ENCODE results near the gene PTPRB. TPM values are rescaled to one million over a fixed set of nuclear protein-coding genes. Genes with fewer than 3 reads are reported as not detected.

PTPRB gene
- total and polyA plus RNA-seq, 10 donors, result 3.7 to 252 (median 122) TPM

DNA sequence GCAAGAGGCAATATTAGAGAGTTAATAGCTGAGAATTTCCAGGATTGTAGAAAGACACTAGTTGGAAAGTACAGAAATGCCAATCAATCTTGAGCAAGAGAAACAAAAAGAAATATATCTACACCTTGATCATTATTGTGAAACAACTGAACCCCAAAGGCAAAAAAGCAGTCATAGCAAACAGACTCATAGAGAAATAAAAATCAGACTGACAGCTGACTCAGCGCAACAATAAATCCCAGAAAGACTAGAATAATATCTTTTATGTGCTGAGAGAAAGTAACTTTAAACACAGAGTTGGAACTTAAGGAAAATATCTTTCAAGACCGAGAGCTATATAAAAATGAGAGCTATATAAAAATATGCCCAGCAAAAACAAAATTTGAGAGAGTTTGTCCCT is 52.9 kb downstream of the PTPRB start:
- Histone ChIP-seq H3K36me3 (peaks cover 0 to 55% (median 0%) of the 10 kb centered on the region in 6 donors), H3K27me3 (replicated peaks in 1 of 7) (peaks cover 0 to 3% (median 0%) of the 10 kb centered on the region in 7 donors), H3K4me1 (no peaks in the 10 kb centered on the region), H3K9me3 (peaks cover 0 to 12% (median 0%) of the 10 kb centered on the region in 8 donors), H3K4me3 (no peak overlapping the region), H3K27ac (no peak overlapping the region)
- DNase-seq, result no peak
- 88 to 97% (median 91%) methylated on average over 2 of the region's 2 CpGs for WGBS, 5 donors
- intact Hi-C loops (cut with DNase I; ENCODE audit: low total_unique reads), result no loop called here
- no peak for TF ChIP-seq POLR2AphosphoS5 (IDR thresholded peaks at IDR 0.05)

GRCh38 chr12:70583251-70583650 is 54.0 kb downstream of the PTPRB start:
- Histone ChIP-seq H3K4me1 (no peaks in the 10 kb centered on the region), H3K36me3 (peaks cover 0 to 59% (median 0%) of the 10 kb centered on the region in 6 donors), H3K4me3 (no peak overlapping the region), H3K9me3 (peaks cover 0 to 12% (median 0%) of the 10 kb centered on the region in 8 donors), H3K27me3 (replicated peaks in 1 of 7) (peaks cover 0 to 3% (median 0%) of the 10 kb centered on the region in 7 donors), H3K27ac (no peak overlapping the region)
- TF ChIP-seq POLR2AphosphoS5 (IDR thresholded peaks at IDR 0.05) (no peak), POLR2A (IDR thresholded peaks at IDR 0.05) (no peak), CTCF (IDR thresholded peaks at IDR 0.05 in 8 of 11, conservative IDR thresholded peaks at IDR 0.05 in 3 of 11) (no peak)
- no peak for DNase-seq
- intact Hi-C loops (cut with DNase I; ENCODE audit: low total_unique reads), result no loop called here
- 80 to 86% (median 82%) methylated on average over 2 of the region's 2 CpGs for WGBS, 5 donors

DNA sequence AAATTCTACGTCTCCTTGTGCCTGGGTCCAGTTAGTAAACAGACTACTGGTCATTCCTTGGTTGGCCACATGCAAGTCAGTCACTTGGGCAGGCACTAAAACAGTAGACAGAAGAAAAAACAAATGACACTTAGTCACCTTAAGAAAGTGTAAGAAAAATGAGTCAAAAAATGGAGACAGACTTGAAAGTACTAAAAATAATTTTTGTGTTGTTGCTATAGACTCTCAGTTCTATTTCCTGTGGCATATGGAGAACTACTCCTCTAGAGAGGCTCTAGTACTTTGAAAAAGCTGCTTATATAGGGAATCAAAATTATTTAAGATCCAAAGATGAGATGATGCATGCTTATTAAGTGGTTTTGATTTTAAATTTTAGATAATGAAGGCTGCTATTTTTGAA is 56.0 kb downstream of the PTPRB start:
- Histone ChIP-seq H3K27me3 (replicated peaks in 1 of 7) (peaks cover 0 to 3% (median 0%) of the 10 kb centered on the region in 7 donors), H3K9me3 (peaks cover 0 to 12% (median 0%) of the 10 kb centered on the region in 8 donors), H3K36me3 (peaks cover 0 to 47% (median 0%) of the 10 kb centered on the region in 6 donors), H3K4me3 (no peak overlapping the region), H3K27ac (no peak overlapping the region), H3K4me1 (peaks cover 0 to 8% (median 0%) of the 10 kb centered on the region in 6 donors)
- WGBS, 5 donors, result 73 to 95% (median 77%) methylated on average over 1 of the region's 1 CpG
- intact Hi-C loops (cut with DNase I; ENCODE audit: low total_unique reads), result no loop called here
- no peak for TF ChIP-seq POLR2AphosphoS5 (IDR thresholded peaks at IDR 0.05)
- TF ChIP-seq POLR2A (IDR thresholded peaks at IDR 0.05), result no peak
- TF ChIP-seq CTCF (IDR thresholded peaks at IDR 0.05 in 8 of 11, conservative IDR thresholded peaks at IDR 0.05 in 3 of 11), result no peak
- DNase-seq, result no peak

GRCh38 chr12:70577283-70577634 is 60.0 kb downstream of the PTPRB start:
- no peaks in the 10 kb centered on the region for H3K27me3 ChIP-seq (replicated peaks in 1 of 7)
- TF ChIP-seq CTCF (IDR thresholded peaks at IDR 0.05 in 8 of 11, conservative IDR thresholded peaks at IDR 0.05 in 3 of 11), result peak in 1 of 11 experiments; percentile 11
- no peak for TF ChIP-seq POLR2A (IDR thresholded peaks at IDR 0.05)
- intact Hi-C loops (cut with DNase I; ENCODE audit: low total_unique reads), result loop anchor here (5.0 kb wide), 2 partner anchors 675 to 695 kb away; no protein-coding TSS in a partner anchor
- peaks cover 0 to 8% (median 0%) of the 10 kb centered on the region in 6 donors for H3K4me1 ChIP-seq
- H3K9me3 ChIP-seq, result no peaks in the 10 kb centered on the region
- DNase-seq, result no peak
- 39 to 55% (median 41%) methylated on average over 3 of the region's 3 CpGs for WGBS, 5 donors
- H3K36me3 ChIP-seq, result peaks cover 0 to 44% (median 0%) of the 10 kb centered on the region in 6 donors
- H3K4me3 ChIP-seq, result no peak overlapping the region
- no peak overlapping the region for H3K27ac ChIP-seq

Data from spleen (tissue), 11 donors.